Measurements from ENCODE around the gene RELB. TPM values are rescaled to one million over a fixed set of nuclear protein-coding genes. Genes with fewer than 3 reads are reported as not detected.

RELB gene
- total and polyA plus RNA-seq, 9 of the 15 experiments (the other 6 are each of a cell fraction or from before 2014, with no cell fraction given): 0.15 to 1.1 (median 0.28) TPM; not detected in 2

DNA sequence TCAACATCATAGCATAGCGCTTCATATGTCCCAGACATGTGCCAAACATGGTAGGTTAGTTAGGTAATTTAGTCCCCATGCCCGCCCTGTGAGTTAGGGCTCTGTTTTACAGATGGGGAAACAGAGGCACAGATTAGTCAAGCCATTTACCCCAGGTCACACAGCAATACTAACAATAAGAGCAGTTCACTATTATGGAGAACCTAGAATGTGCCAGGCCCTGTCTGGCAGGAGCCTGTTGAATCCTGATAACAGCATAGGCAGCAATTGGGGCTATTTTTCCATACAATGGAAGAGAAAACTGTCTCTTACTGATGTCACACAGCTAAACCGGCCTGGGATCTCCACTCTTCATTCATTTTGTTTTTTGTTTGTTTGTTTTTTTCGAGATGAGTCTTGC lies 85.2 kb downstream of the RELB start:
- Histone ChIP-seq H3K79me2 (ENCODE audit: control insufficient read depth, insufficient read depth, low read length) (peaks cover 38% of the 10 kb centered on the region), H4K20me1 (replicated peaks; ENCODE audit: control insufficient read depth, insufficient read depth, low read length) (no peaks in the 10 kb centered on the region; the same call in none of the 2 replicates), H3K9me3 (replicated peaks; ENCODE audit: control insufficient read depth, insufficient read depth, low read depth, low read length) (no peaks in the 10 kb centered on the region), H2AFZ (ENCODE audit: low read depth, low read length) (no peak overlapping the region), H3K4me3 (no peak overlapping the region), H3K4me2 (ENCODE audit: insufficient read depth, low read length) (no peak overlapping the region), H3K4me1 (replicated peaks in 1 of 2; ENCODE audit: control insufficient read depth in 2 of 2, insufficient read depth in 2 of 2, low read length in 2 of 2) (peaks cover 0 to 18% of the 10 kb centered on the region in 2 experiments; a peak in 2 of 5 replicates), H3K27me3 (ENCODE audit: control insufficient read depth in 2 of 2, insufficient read depth in 2 of 2, low read length in 2 of 2) (no peaks in the 10 kb centered on the region), H3K36me3 (ENCODE audit: control insufficient read depth, insufficient read depth, low read length) (peaks cover 75% of the 10 kb centered on the region), H3K9me1 (ENCODE audit: control insufficient read depth, insufficient read depth, low read length) (no peaks in the 10 kb centered on the region), H3K27ac (ENCODE audit: extremely low read depth, low read depth, low read length) (no peak overlapping the region), H3K9ac (ENCODE audit: insufficient read depth in 1 of 2, low read depth in 2 of 2, low read length in 2 of 2) (no peak overlapping the region)
- CTCF ChIA-PET (ENCODE audit: low intra/inter-chr PET ratio): no interaction called here
- no peak for ATAC-seq
- in situ Hi-C loops (cut with MboI) (no loop called here), intact Hi-C loops (cut with micrococcal nuclease) (no loop called here)
- POLR2A ChIA-PET: interaction anchor here (0.5 to 1.8 kb wide), 2 partner anchors 12 to 285 kb away, joined by 4 to 5 read pairs; no protein-coding TSS in a partner anchor
- TF ChIP-seq ZFP36 (IDR thresholded peaks at IDR 0.05; ENCODE audit: low read depth, low read length, partially characterized antibody) (peak; percentile 35), BCOR (IDR thresholded peaks at IDR 0.05) (peak; percentile 70; the same call in 1 of the 2 replicates), PRPF4 (IDR thresholded peaks at IDR 0.05; ENCODE audit: insufficient read depth, low read depth, low read length, poor library complexity, severe bottlenecking) (no peak), EGR1 (conservative IDR thresholded peaks at IDR 0.05) (no peak), RBM25 (IDR thresholded peaks at IDR 0.05; ENCODE audit: low read depth, low read length, severe bottlenecking) (peak; percentile 50), PML (IDR thresholded peaks at IDR 0.05; ENCODE audit: low read length) (no peak)
- DNase-seq (ENCODE audit: extremely low read depth in 1 of 4, low spot score in 3 of 4): no peak
- BruUV-seq (replicated peaks): no TSS peak
- FAIRE-seq: no peak
- WGBS (ENCODE audit: insufficient coverage, low coverage, missing lambda C conversion rate): 98% methylated on average over 4 of the region's 4 CpGs

DNA sequence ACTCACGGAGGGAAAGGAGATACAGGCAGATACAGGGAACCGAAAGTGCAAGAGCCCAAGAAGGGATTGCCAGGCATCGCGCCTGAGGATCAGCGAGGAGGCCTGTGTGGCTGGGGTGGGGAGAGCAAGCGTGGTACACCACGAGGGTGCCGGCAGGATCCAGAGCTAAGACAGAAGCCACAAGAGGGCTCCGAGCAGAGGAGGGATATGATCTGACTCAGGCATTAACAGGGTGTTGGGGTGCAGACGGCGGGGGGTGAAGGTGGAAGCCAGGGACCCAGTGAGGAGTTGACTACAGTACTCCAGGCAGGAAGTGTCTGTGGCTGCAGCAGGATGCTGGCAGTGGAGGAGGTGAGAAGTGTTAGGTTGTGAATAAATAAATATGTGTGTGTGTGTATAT lies 86.3 kb downstream of the RELB start:
- peaks cover 0 to 20% of the 10 kb centered on the region in 2 experiments; a peak in 2 of 5 replicates for H3K4me1 ChIP-seq (replicated peaks in 1 of 2; ENCODE audit: control insufficient read depth in 2 of 2, insufficient read depth in 2 of 2, low read length in 2 of 2)
- ATAC-seq (no peak), FAIRE-seq (no peak), DNase-seq (ENCODE audit: extremely low read depth in 1 of 4, low spot score in 3 of 4) (no peak)
- WGBS (ENCODE audit: insufficient coverage, low coverage, missing lambda C conversion rate): 83% methylated on average over 11 of the region's 11 CpGs
- ChIA-PET POLR2A (interaction anchor here (0.7 to 1.8 kb wide), 2 partner anchors 11 to 16 kb away, joined by 4 to 5 read pairs; no protein-coding TSS in a partner anchor), CTCF (ENCODE audit: low intra/inter-chr PET ratio) (no interaction called here)
- H2AFZ ChIP-seq (ENCODE audit: low read depth, low read length): no peak overlapping the region
- H3K27me3 ChIP-seq (ENCODE audit: control insufficient read depth in 2 of 2, insufficient read depth in 2 of 2, low read length in 2 of 2): no peaks in the 10 kb centered on the region
- no peak overlapping the region for H3K4me3 ChIP-seq
- in situ Hi-C loops (cut with MboI) (no loop called here), intact Hi-C loops (cut with micrococcal nuclease) (no loop called here)
- no TSS peak for BruUV-seq (replicated peaks)
- no peaks in the 10 kb centered on the region for H3K9me1 ChIP-seq (ENCODE audit: control insufficient read depth, insufficient read depth, low read length)
- no peaks in the 10 kb centered on the region; the same call in 1 of the 2 replicates for H4K20me1 ChIP-seq (replicated peaks; ENCODE audit: control insufficient read depth, insufficient read depth, low read length)
- H3K4me2 ChIP-seq (ENCODE audit: insufficient read depth, low read length): no peak overlapping the region
- TF ChIP-seq NFATC3 (IDR thresholded peaks at IDR 0.05) (no peak), POLR2G (IDR thresholded peaks at IDR 0.05; ENCODE audit: low read depth, low read length) (0 out of 2 replicates have a peak, but pooled peaks have one; percentile 32), IRF2 (CRISPR knock-in tag; IDR thresholded peaks at IDR 0.05) (no peak)
- peaks cover 70% of the 10 kb centered on the region for H3K36me3 ChIP-seq (ENCODE audit: control insufficient read depth, insufficient read depth, low read length)
- H3K9me3 ChIP-seq (replicated peaks; ENCODE audit: control insufficient read depth, insufficient read depth, low read depth, low read length): no peaks in the 10 kb centered on the region
- H3K79me2 ChIP-seq (ENCODE audit: control insufficient read depth, insufficient read depth, low read length): peaks cover 31% of the 10 kb centered on the region
- H3K9ac ChIP-seq (ENCODE audit: insufficient read depth in 1 of 2, low read depth in 2 of 2, low read length in 2 of 2): peak overlapping the region in 1 of 2 experiments; percentile 74; a peak in 2 of 4 replicates
- H3K27ac ChIP-seq (ENCODE audit: extremely low read depth, low read depth, low read length): no peak overlapping the region

Measured in K562 (cell line).